ENCODE measurements around the gene SCUBE2.

The SCUBE2 gene

DNA sequence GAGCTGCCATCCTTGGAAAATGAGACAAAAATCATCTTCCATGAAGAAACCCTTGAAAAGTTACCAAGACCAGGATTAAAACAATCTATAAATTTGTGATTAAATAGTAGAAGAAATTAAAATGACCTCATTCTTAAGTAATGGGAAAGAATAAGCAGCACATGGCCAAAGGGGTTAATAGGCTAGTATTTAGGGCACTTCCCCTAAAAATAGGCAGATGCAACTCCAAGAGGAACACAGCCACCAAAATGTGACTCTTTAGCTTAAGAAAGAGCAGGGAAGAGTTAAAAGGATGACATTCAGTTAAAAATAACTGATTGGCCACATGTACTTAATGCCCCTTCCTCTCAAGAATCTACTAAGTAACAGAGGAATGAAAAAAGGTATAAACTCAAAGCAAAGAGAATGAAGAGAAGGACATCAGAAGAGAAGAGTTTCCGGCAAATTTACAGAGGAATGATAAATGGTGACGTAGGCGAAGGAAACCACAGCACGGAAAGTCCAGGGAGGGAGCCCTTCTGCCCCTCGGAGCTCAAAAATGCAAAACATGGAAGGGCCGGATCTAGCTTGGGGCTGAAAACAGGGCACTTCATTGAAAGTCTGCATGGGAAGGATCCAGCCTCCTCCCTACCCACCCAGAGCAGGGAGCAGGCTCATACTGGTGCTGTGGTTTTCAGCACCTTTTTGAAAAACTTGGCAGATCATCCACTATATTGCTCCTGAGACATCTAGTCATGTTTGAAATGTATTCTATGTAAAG is 17.8 kb downstream of the SCUBE2 start:
- DNase-seq = no peak

DNA sequence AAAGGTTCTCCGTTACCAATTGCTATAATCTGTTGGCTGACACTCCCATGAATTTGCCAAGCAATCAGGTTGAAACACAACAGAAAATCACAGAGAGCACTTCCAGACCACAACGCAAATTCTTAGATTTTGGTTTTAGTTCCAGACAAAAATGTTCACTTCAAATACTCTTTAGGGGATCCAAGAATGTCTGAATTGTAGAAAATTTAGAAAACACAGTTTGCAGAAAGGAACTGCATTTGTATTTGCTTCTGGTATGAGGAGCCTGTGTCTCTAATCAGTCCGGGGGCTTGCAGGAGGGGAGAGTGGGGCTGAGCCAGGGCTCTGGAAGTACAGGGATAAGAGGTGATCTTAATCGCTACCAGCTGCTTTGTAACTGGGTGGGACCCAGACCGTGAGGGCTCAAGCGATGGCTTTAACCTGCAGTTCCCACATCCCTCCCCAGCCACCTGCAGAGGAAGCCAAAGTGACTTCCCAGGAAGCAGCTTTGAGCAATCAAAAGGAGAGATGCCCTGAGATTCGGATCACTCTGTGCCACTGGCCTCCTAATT is 18.7 kb downstream of the SCUBE2 start:
- no peak for DNase-seq

DNA sequence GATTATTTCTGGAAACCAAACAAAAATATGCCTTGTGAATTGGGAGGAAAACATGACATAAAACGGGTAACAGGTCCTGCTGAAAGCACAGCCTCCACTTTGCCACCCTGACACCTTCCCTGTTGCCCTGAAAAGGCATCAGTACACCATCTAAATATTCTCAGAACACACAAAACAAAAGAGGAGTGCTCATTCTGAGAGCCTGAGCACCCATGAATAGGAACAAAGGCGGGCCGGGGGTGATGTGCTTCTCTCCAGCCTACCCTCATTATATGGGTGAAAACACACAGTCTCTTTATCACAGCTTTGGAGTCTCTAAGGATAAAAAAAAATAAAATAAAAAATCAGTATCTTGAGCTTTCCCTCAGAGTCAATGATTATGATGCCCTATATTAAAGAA is 19.7 kb downstream of the SCUBE2 start:
- no peak for DNase-seq

DNA sequence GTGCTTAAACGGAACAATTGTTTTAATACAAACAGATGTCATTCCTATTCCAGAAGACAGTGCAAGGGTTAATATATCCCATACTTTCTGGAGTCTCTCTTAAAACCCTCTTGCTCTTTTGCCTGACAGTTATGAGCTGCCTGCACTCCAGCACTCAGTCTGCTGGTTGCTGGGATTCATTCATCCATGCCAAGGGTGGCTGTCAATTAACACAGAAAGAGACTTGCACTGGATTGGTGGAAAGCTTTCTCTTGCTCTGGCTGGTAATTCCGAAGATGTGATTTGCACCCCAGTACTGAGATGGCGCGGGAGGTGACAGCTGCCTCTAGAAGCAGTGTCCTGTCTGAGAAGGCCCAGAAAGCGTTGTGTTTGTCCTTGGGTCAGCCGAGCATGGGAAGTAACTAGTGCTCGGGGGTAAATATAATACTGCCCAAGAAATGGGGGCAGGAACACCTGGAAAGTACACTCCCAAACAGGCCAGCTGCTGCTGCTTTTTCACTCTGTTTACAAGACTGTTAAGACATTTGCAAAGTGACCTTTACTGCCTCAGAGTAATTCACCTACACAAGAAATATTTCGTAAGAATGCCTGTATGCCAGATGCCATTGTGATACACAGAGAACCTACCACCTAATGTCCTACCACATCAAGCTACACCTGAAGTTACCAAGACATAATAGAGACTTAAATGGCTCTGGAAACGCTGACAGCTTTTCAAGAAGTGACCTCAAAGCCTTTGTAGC is 20.5 kb downstream of the SCUBE2 start:
- DNase-seq = no peak

DNA sequence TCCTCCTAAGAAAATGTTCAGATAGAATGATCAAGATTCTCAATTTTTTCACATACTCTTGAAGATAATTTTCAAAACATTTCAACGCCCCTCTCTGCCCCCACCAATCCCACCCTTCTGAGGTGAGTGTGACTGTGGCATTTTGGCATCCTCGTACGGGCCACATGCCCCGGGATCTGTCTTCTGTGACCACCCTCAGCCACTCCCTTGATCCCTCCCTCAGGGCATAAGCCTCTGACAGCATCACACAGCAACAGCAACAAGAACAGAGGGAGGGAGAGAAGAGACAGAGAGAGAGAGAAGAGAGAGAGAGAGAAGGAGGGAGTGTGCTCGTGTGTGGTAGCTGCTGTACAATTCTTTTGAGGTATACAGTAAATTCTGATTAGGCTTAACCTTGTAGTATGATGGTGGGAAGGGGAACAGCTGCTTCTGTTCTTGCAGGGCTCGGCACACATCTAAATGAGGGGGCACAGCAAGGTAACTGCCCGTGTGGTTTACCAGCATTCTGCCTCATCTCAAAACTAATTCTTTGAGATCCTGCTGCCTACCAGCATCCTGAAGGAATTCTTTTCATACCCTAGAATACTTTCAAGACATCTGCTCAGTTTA is 21.4 kb downstream of the SCUBE2 start:
- DNase-seq = no peak

DNA sequence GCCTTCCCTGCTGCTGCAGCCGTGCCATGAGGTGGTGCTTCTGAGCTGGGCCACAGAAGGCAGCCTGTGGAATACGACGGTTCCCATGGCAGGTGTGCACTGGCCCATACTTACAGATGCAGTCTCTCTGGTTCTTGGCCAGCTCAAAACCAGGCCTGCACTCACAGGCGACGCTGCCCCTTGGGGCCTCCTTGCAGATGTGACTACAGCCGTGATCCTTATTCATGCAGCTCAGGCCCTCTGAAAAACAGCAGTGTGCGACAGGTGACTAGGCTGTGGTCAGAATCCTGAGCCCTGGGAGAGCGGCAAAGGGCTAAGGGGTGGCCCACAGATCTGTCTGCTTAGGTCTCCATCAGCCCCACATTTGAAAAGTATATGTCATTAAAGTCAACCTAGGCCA is 22.1 kb downstream of the SCUBE2 start:
- no peak for DNase-seq

DNA sequence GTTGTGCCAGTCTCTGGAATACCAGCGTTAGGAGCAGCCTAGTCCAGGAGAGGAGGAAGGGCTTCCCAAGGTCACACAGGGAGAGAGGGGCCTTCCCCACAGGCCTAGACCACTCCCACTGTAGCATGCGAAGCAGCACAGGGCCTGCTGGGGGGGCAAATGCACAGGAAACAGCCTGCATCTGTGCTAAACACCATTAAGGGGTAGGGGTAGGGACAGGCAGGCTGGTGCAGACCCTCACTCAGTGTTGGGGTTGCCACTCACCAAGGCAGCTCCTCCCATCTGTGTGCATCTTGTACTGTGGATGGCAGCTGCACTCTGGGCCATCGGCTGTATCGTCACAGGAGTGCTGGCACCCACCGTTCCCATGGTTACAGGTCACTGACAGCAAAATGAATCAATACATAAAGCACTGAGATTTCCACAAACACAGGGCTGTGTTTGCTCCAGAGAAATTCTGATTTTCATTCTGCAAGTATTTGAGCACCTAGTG is 24.9 kb downstream of the SCUBE2 start:
- no peak for DNase-seq

DNA sequence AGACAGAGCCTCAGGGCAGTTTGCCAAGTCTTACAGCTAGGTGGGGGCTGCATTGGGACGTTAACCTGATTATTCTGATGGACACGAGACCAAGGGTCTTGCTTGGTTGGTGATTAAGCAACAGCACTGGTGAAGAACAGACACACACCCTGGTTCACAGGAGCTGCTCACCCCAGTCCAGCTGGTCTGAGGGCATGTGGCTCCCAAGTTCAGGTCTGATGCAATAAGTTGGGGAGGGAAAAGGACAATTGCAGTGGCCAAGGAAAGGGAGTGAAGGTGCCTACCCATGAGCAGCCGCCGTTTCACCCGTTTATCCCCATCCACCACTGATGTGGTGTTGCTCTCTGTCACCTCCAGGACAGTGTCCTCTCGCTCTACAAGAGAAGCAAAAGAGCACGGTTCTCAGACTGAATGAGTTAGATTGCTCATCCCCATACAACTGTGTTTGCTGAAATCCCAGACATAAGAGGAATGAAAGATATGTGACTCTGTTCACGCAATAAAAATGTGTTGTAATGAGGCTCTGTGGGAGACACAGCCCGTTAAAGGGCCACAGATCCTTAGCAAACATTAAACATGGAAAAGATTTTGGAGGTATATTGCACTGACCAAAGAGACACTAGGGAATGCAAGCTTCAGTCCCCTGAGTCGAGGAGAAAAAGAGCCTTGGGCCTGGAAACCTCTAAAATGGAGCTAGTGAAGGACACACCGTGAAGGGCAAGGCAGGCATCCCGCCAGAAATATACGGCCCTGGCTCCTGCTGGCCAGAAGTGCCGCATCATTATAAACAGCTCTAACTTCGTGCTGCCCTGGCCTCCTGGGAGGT is 25.6 kb downstream of the SCUBE2 start:
- no peak for DNase-seq

DNA sequence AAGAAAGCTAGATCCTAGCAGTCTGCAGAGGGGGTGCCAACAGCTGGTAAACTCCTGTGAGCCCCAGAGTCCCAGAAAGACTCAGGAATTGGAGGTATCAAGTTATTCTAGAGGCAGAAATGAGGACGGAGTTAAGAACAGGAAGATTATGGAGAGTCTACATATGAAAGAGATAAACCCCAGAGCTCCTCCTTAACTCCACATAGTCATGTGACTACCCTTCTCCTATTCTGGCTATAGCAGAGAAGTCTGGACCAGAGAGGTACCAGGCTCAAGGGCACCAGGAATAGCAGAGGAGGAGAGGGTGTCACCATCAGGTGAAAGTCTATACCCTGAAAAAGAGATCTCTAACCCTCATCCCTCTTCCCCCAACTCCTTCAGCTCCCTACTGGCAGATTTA is 29.6 kb downstream of the SCUBE2 start:
- no peak for DNase-seq

DNA sequence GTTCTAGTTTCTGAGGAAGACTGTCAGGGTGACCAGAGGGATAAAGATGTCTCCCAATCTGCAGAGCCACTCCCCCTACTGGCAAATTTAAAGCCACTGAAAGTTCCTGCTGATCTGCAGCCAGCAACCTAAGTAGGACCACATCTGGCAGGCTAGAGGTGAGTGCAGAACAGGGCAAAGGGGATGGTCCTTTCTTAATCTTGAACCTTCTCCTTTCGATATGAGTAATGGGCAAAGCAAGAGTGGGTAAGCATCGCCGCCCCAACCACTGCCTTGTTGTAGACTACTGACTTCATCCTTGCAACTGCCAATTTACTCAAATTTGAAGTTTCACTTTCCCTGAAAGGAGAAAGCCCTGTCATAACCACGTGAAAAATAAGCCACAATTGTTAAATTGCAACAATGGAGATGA is 30.7 kb downstream of the SCUBE2 start:
- DNase-seq = peak; percentile 82

DNA sequence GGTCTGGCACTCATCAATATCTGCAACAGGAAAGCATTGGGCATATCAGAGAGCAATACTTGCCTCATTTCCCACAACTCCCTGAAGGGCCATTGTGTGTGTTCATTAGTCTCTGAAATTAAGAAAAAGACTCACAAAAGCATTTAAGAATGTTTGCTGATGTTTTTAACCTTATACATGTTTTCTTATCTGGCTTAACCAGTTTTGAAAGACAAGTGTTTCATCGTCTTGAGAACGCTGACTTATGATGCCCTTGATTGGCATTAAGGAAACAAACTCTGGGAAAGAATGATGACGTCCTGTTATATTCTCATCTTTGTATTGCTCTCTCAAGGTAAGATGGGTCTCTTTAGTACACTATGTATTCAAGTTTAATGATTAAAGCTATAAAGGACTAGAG is 32.0 kb downstream of the SCUBE2 start:
- DNase-seq = no peak

DNA sequence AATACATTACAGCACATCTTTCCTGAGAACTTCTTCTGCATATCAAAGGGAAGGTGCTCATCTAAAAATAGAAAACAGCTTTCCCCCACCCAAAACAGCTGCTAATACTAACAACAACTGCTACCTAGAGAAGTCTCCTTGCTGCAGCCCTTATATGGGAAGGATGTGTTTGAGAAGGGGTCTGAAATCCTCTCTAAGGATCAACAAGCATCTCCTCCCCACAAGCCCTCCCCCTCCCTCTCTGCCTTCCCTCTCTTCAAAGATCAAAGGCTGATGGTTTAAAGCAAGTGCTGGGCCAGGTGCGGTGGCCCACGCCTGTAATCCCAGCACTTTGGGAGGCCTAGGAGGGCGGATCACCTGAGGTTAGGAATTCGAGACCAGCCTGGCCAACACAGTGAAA is 33.5 kb downstream of the SCUBE2 start:
- DNase-seq = no peak

DNA sequence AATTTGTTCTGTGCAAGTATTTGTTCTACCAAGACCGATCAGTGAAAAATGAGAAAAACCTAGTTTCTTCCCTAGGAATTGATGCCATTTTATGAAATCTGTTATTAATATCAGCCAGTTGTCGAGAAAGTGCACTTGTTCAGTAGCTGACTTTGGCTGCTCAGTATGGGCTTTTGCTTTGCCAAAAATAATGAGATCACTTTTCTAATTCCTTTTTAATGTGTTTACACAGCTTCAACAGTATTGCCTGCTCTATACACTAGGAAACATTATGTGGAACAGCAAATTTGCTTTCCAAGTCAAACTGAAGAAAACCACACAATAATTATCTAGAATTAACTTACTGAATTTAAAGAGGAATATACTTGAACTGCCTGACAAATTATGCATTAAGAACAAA is 34.4 kb downstream of the SCUBE2 start:
- no peak for DNase-seq

DNA sequence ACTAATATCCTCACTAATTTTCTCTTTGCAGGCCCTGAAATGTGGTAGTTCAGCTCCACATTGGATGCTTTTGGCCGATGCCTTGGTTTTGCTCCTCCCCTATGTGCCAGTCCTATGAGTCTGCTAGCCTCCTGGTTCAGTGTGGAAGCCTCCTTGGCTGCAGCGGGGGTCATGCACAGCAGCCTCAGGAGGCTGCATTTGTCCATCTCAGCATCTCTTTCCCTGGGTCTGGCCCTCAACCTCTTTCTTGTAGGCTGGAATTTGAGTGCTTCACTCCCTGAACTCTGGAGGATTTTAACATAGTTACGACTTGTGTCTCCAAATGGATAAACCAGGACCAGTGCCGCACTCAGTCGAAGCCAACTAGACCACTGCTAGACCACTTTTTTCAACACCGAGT is 34.9 kb downstream of the SCUBE2 start:
- no peak for DNase-seq

DNA sequence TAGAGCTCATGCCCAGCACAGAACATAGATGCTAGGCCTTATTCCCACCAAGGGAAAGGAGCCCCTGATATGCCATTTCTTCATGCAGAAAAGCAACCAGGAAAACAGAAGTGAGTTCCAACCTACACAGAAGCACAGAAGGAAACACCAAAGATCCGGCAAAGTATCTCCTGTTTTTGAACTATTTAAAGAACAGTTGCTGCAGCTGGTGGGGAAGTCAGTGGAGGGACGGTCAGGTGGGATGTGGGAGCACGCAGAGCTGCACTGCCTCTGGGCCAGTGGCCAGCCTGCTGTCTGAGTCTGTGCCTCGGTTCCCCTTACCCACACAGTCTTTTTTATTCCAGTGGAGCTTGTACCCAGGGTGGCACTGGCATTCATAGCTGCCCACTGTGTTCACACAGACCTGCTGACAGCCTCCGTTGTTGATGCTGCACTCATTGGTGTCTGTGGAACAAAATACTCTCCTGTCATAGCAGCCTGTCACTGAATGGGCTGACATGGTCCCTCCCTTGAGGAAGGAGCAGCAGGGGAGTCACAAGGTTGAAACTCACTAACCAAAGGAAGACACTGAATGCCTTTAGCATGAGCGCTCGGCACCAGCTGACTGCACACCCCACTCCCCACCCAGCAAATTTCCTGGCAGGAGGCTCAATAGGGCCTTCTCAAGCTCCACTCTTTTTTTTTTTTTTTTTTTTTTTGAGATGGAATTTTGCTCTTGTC is 37.9 kb downstream of the SCUBE2 start:
- no peak for DNase-seq

DNA sequence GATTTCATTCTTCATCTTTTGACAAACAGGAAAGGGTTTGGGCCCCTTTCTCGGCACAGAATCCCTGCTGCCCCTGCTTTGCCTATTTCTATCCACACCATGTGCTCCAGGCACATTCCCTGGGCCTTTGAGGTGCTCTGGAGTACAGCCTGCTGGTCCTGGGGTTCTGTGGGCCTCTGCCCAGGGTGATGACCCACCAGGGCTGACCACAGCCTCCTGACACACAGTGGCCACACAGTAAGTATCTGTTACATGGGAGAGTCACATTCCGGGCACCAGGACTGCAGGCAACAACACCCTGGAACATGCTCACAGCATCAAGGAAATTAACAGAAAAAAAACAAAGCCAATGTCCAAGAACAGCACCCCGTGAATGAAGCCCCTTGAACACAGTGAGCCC is 39.1 kb downstream of the SCUBE2 start:
- no peak for DNase-seq

DNA sequence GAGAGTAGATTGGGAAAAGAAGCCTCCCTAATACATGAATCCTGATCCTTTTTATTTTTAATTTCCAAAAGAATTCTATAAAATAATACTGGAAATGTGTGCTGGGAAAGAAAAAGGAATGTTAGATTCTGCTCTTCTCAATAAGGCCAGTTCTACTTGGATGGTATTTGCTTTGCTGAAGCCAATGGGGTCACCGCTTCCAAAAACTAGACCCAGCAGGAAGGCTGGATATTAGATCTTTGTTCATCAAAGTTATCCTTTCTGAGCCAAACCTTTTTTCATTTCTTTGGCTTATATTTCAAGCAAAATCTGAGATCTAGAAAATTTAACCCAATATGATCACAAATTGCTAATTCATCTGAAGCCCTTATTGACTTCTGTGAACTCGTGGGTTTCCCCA is 41.4 kb downstream of the SCUBE2 start:
- no peak for DNase-seq

DNA sequence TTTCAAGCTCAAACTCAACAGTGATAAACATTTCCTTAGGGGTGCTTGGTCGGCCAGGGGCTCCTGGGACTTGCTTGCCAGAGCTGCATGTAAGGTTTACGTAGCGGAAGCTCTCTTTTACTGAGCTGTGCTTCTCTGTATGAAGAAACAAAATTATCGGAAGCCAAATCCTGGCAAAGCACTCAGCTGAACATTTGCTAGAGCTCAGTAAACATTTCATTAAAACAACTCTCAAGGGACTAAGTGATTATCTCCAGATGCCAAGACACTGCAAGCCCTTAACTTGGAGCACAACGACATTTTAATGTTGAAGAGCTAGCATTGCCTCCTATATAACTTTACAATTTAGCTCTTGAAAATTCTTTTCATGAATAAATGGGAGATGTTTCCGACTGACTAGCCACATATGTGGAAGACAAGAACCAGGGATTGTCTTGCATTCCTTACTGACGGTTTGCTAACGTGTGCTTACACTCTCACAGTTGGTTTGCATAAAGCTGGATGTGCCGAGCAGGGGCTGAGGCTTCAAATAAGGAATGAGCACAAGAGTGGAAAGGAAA is 43.4 kb downstream of the SCUBE2 start:
- DNase-seq = no peak

DNA sequence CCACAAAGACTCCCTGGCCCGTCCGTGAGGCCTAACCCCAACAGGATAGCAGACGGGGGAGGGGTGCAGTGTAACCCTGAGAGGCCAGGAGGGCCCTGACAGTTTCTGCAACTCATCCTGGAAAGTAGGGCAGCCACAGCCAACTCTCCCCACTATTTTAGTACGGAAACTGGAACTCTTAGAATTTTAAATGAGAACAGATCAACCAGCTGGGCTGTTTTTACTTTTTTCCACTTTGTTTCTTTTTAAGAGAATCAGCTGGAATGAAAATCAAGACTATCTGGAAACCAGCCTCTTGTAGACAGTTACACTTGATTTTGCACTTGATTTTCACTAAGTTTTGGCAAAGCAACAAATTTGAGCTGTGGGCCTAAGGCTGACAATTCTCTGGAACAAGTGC is 44.9 kb downstream of the SCUBE2 start:
- DNase-seq = no peak

DNA sequence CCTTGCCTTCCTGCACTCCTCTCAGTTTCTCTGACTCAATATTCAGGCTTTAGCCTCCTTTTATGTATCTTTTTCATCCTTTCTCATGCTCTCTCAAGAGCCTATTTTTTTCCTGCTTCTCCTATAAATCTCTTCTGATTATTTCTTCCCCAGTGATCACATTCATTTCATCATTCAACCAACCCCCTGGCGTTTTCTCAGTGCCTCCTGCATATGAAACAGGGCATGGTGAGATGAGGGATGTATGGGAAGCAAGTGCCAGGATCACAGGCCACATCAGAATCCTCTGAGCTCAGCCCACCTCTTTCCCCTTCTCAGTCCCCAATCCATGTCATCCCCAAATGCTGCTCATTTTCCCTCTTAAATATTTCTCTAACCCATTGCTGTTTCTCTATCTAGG is 48.9 kb downstream of the SCUBE2 start:
- DNase-seq = no peak

DNA sequence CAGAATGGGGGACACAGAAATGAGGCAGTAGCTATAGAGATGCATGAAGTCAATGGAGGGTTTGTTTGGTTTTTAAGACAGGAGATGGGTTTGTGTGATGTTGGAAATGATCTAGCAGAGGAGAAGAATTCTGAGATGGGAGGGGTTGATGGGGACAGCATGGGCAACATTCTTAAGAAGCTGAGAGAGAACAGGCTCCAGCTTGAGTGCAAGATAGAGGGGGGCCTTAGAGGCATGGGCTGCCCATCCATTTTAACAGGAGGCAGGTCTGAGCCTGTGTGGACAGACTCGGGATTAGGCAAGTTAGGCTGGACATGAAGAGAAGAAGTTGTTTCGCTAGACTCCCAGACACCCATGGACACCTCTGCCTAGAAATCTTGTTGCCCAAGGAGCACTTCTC is 49.7 kb downstream of the SCUBE2 start:
- no peak for DNase-seq

DNA sequence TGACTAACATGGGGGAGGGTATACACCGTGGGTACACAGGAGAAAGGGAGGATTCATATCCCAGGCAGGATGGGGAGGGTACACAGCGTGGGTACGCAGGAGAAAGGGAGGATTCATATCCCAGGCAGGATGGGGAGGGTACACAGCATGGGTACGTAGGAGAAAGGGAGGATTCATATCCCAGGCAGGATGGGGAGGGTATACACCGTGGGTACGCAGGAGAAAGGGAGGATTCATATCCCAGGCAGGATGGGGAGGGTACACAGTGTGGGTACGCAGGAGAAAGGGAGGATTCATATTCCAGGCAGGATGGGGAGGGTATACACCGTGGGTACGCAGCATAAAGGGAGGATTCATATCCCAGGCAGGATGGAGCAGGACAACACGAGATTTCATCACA is 51.0 kb downstream of the SCUBE2 start:
- DNase-seq = no peak

Measured in stimulated activated CD4-positive, alpha-beta T cell treated with anti-CD3 and anti-CD28 coated beads, Interleukin-15, amount 100 ng/mL, for 24 hours (primary cell).